Measurements from ENCODE around the gene TMOD3.
"Not testable (repeated sequence)": the region's sequence is repeated elsewhere in the genome, so short reads cannot be mapped to it uniquely, and the experiment has no call there.

TMOD3 gene

GRCh38 chr15:51829376-51830275 is at the start of gene TMOD3:
TSS of gene TMOD3 (plus strand) at chr15:51829653. CDS start at chr15:51862885, 33,232 bp downstream.
- peak; percentile 68 to 91 for DNase-seq

- DNase-seq, result no peak
These were observed 48.8 kb upstream of the TMOD3 start for GRCh38 chr15:51780636-51781035.

GRCh38 chr15:51781506-51781905 is 47.9 kb upstream of the TMOD3 start:
- no peak for DNase-seq

GRCh38 chr15:51782357-51782896 is 47.0 kb upstream of the TMOD3 start:
- peak in 1 of 2 experiments; percentile 1 for DNase-seq

- DNase-seq, result no peak
These were observed 45.5 kb upstream of the TMOD3 start for GRCh38 chr15:51783967-51784366.

- DNase-seq, result not testable (repeated sequence)
These were observed 42.3 kb upstream of the TMOD3 start for GRCh38 chr15:51787130-51787529.

- not testable (repeated sequence) for DNase-seq
These were observed 37.0 kb upstream of the TMOD3 start for GRCh38 chr15:51792474-51792873.

- DNase-seq, result peak in 1 of 2 experiments; percentile 50
These were observed 35.7 kb upstream of the TMOD3 start for GRCh38 chr15:51793521-51794305.

GRCh38 chr15:51796847-51797401 is 32.5 kb upstream of the TMOD3 start:
- DNase-seq, result peak in 1 of 2 experiments; percentile 33

GRCh38 chr15:51798281-51798680 is 31.2 kb upstream of the TMOD3 start:
- no peak for DNase-seq

GRCh38 chr15:51799282-51800252 is 29.9 kb upstream of the TMOD3 start:
- DNase-seq, result no peak

GRCh38 chr15:51801391-51801835 is 28.0 kb upstream of the TMOD3 start:
- DNase-seq, result peak; percentile 13 to 67

- DNase-seq, result no peak
These were observed 26.9 kb upstream of the TMOD3 start for GRCh38 chr15:51802593-51802992.

GRCh38 chr15:51803965-51804364 is 25.5 kb upstream of the TMOD3 start:
- DNase-seq, result no peak

- no peak for DNase-seq
These were observed 23.3 kb upstream of the TMOD3 start for GRCh38 chr15:51806123-51806522.

- no peak for DNase-seq
These were observed 20.0 kb upstream of the TMOD3 start for GRCh38 chr15:51809457-51809856.

- no peak for DNase-seq
These were observed 16.9 kb upstream of the TMOD3 start for GRCh38 chr15:51812598-51812997.

GRCh38 chr15:51814606-51815005 is 14.8 kb upstream of the TMOD3 start:
- DNase-seq, result no peak

GRCh38 chr15:51816611-51817010 is 12.8 kb upstream of the TMOD3 start:
- no peak for DNase-seq

GRCh38 chr15:51818150-51818549 is 11.3 kb upstream of the TMOD3 start:
- DNase-seq, result no peak

- DNase-seq, result no peak
These were observed 3.8 kb upstream of the TMOD3 start for GRCh38 chr15:51825698-51826097.

Data from NCI-H446 (cell line).